Measurements from ENCODE around the gene OTOG.

DNA sequence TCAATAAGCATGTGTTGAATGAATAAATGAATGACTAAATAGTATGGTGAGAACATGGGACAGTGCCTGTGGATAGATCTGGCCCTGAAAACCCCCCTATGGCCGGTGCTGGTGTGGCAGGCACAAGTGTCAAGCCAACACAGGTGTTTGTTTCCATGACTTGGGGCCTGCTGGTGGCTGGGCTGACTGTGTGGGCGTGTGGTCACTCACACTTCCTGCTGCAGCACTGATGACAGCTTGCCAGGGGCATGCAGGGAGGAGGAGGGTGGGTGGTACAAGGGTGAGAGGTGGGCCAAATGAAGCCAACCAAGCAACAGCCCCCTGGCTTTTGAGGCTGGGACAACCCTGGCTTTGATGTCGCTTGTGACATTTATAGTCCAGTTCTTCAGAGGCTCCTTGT lies 40.1 kb upstream of the OTOG start:
- TF ChIP-seq EZH2phosphoT487 (IDR thresholded peaks at IDR 0.05; ENCODE audit: insufficient read depth, low read depth) (no peak), EZH2 (IDR thresholded peaks at IDR 0.05; ENCODE audit: insufficient read depth, poor library complexity, severe bottlenecking) (no peak)

All from GM23248 (cell line).